Astrocyte (in vitro differentiated cells and primary cell): ENCODE data around the gene DCHS2. TPM values are rescaled to one million over a fixed set of nuclear protein-coding genes. Genes with fewer than 3 reads are reported as not detected.

Experiments used
- DNase-seq: peaks from one replicate; pipeline ENCODE4 v3.0.0-alpha.2; 2010; ENCODE audit warnings: low read depth
- FAIRE-seq: peaks from 2 replicates; lab custom pipeline; 2011; peaks lifted over from hg19 to GRCh38; lab: Jason Lieb, UNC
- H2AFZ ChIP-seq: 2 replicates; pipeline ENCODE4 v1.6.0; 2012; ENCODE audit warnings: low read depth, low read length, inconsistent platforms
- H3K27ac ChIP-seq: 2 replicates; pipeline ENCODE4 v1.5.1; 2011; ENCODE audit warnings: low read depth, low read length, inconsistent platforms
- H3K27me3 ChIP-seq: 2 replicates; pipeline ENCODE4 v1.6.0; 2011; ENCODE audit warnings: low read length, inconsistent platforms; ENCODE audit not compliant: insufficient read depth
- H3K36me3 ChIP-seq: 2 replicates; pipeline ENCODE4 v1.5.1; 2011; ENCODE audit warnings: low read length, inconsistent platforms; ENCODE audit not compliant: insufficient read depth
- H3K4me1 ChIP-seq: 2 replicates; pipeline ENCODE4 v1.5.1; 2011; ENCODE audit warnings: low read length, inconsistent platforms; ENCODE audit not compliant: insufficient read depth
- H3K4me2 ChIP-seq: 2 replicates; pipeline ENCODE4 v1.6.0; 2012; ENCODE audit warnings: low read length, inconsistent platforms
- H3K4me3 ChIP-seq: 2 replicates; pipeline ENCODE4 v1.5.1; 2011; ENCODE audit warnings: low read depth, mild to moderate bottlenecking, low read length, inconsistent platforms; ENCODE audit not compliant: insufficient read depth
- H3K79me2 ChIP-seq: 2 replicates; pipeline ENCODE4 v1.6.0; 2012; ENCODE audit warnings: mild to moderate bottlenecking, low read length, inconsistent platforms; ENCODE audit not compliant: insufficient read depth
- H3K9ac ChIP-seq: 2 replicates; pipeline ENCODE4 v1.6.0; 2012; ENCODE audit warnings: mild to moderate bottlenecking, low read length, inconsistent platforms
- H3K9me3 ChIP-seq: 2 replicates; pipeline ENCODE4 v1.5.1; 2012; ENCODE audit warnings: low read depth, mild to moderate bottlenecking, low read length, inconsistent platforms; ENCODE audit not compliant: insufficient read depth
- H4K20me1 ChIP-seq: 2 replicates; pipeline ENCODE4 v1.6.0; 2012; ENCODE audit warnings: low read length, inconsistent platforms; ENCODE audit not compliant: insufficient read depth
- H3K27ac Mint-ChIP-seq: one replicate; pipeline ENCODE4 v1.8.0; 2021; ENCODE audit warnings: mild to moderate bottlenecking, mixed read lengths; ENCODE audit not compliant: unreplicated experiment
- H3K27me3 Mint-ChIP-seq: one replicate; pipeline ENCODE4 v1.8.0; 2021; ENCODE audit warnings: low read depth, mixed read lengths; ENCODE audit not compliant: unreplicated experiment
- H3K36me3 Mint-ChIP-seq: one replicate; pipeline ENCODE4 v1.8.0; 2021; ENCODE audit warnings: low read depth, mixed read lengths; ENCODE audit not compliant: unreplicated experiment
- H3K4me1 Mint-ChIP-seq: one replicate; pipeline ENCODE4 v1.8.0; 2021; ENCODE audit warnings: low read depth, mixed read lengths; ENCODE audit not compliant: unreplicated experiment
- H3K4me3 Mint-ChIP-seq: one replicate; pipeline ENCODE4 v1.8.0; 2021; ENCODE audit warnings: mild to moderate bottlenecking, moderate library complexity, mixed read lengths; ENCODE audit not compliant: unreplicated experiment
- H3K9me3 Mint-ChIP-seq: one replicate; pipeline ENCODE4 v1.8.0; 2021; ENCODE audit warnings: mild to moderate bottlenecking, mixed read lengths; ENCODE audit not compliant: unreplicated experiment
- EZH2 ChIP-seq: IDR thresholded peaks from 2 replicates; pipeline ENCODE4 v1.6.1; 2012; ENCODE audit warnings: mild to moderate bottlenecking, low read length, inconsistent platforms; ENCODE audit not compliant: insufficient read depth
- total RNA-seq: library from RNA; stranded (reverse); gene quantifications from 2 replicates; pipeline ENCODE4 v1.2.1, GENCODE V29; 2021
- TF ChIP-seq, protein P1 (sequence below): IDR thresholded peaks from 2 replicates; pipeline ENCODE4 v1.5.1; 2011; ENCODE audit warnings: low read depth, mild to moderate bottlenecking, inconsistent platforms, low read length, moderate library complexity; ENCODE audit not compliant: insufficient read depth

DCHS2 gene
- total RNA-seq, 1 donor from 2014 or later = 0.25 TPM

DNA sequence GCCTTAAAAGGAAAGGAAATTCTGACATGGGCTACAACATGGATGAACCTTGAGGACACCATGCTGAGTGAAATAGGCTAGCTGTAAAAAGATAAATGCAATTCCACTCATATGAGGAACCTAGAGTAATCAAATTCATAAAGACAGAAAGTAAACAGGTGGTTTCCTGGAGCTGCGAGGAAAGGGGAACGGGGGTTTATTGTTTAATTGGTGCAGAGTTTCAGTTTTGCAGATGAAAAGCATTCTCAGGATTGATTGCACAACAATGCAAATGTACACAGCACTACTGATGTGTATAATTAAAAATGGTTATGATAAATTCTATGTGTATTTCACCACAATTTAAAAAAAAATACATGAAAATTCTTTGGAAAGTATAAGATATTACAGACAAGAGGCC lies 34.6 kb upstream of the DCHS2 start:
- Histone ChIP-seq H3K27ac (no peak overlapping the region), H3K36me3 (no peaks in the 10 kb centered on the region), H3K4me1 (no peaks in the 10 kb centered on the region), H3K9me3 (no peaks in the 10 kb centered on the region), H3K9ac (no peak overlapping the region), H4K20me1 (no peaks in the 10 kb centered on the region), H3K79me2 (no peaks in the 10 kb centered on the region), H3K4me2 (no peak overlapping the region), H3K4me3 (no peak overlapping the region), H3K27me3 (no peaks in the 10 kb centered on the region), H2AFZ (no peak overlapping the region)
- Mint-ChIP-seq H3K27me3 (peaks cover 7% of the 10 kb centered on the region), H3K4me3 (no peak overlapping the region), H3K36me3 (no peaks in the 10 kb centered on the region), H3K4me1 (no peaks in the 10 kb centered on the region), H3K9me3 (peaks cover 2% of the 10 kb centered on the region), H3K27ac (no peak overlapping the region)
- DNase-seq (no peak), FAIRE-seq (no peak)
- TF ChIP-seq, protein P1, sequence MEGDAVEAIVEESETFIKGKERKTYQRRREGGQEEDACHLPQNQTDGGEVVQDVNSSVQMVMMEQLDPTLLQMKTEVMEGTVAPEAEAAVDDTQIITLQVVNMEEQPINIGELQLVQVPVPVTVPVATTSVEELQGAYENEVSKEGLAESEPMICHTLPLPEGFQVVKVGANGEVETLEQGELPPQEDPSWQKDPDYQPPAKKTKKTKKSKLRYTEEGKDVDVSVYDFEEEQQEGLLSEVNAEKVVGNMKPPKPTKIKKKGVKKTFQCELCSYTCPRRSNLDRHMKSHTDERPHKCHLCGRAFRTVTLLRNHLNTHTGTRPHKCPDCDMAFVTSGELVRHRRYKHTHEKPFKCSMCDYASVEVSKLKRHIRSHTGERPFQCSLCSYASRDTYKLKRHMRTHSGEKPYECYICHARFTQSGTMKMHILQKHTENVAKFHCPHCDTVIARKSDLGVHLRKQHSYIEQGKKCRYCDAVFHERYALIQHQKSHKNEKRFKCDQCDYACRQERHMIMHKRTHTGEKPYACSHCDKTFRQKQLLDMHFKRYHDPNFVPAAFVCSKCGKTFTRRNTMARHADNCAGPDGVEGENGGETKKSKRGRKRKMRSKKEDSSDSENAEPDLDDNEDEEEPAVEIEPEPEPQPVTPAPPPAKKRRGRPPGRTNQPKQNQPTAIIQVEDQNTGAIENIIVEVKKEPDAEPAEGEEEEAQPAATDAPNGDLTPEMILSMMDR = no peak
- TF ChIP-seq EZH2 = no peak

DNA sequence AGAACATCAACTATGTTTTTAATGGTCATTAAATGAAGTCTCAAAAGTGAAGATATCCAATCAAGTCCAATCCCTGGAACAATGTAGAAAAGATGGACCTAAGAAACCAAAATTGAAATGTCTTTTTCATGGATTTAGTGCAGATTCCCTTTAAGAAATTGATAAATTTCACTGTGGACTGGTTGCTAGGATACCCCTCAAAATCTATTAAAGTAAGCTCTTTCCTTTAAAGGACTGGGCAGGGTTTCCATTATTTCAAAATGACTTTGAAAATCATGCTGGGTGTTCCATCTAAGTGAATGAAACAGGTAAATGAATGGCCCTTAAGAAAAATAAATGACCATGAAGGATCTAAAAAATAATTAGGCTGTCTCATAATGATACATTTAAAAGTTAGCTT lies 30.0 kb upstream of the DCHS2 start:
- H3K36me3 Mint-ChIP-seq = no peaks in the 10 kb centered on the region
- Histone ChIP-seq H3K27me3 (peaks cover 3% of the 10 kb centered on the region), H2AFZ (no peak overlapping the region), H3K4me3 (no peak overlapping the region), H3K27ac (no peak overlapping the region), H3K4me1 (no peaks in the 10 kb centered on the region), H4K20me1 (no peaks in the 10 kb centered on the region), H3K4me2 (no peak overlapping the region), H3K9ac (no peak overlapping the region), H3K36me3 (no peaks in the 10 kb centered on the region), H3K9me3 (no peaks in the 10 kb centered on the region), H3K79me2 (no peaks in the 10 kb centered on the region)
- H3K9me3 Mint-ChIP-seq = peaks cover 2% of the 10 kb centered on the region
- H3K4me1 Mint-ChIP-seq = no peaks in the 10 kb centered on the region
- DNase-seq (no peak), FAIRE-seq (no peak)
- no peak overlapping the region for H3K27ac Mint-ChIP-seq
- H3K4me3 Mint-ChIP-seq = no peak overlapping the region
- H3K27me3 Mint-ChIP-seq = peaks cover 11% of the 10 kb centered on the region
- TF ChIP-seq, protein P1 = no peak
- TF ChIP-seq EZH2 = no peak

DNA sequence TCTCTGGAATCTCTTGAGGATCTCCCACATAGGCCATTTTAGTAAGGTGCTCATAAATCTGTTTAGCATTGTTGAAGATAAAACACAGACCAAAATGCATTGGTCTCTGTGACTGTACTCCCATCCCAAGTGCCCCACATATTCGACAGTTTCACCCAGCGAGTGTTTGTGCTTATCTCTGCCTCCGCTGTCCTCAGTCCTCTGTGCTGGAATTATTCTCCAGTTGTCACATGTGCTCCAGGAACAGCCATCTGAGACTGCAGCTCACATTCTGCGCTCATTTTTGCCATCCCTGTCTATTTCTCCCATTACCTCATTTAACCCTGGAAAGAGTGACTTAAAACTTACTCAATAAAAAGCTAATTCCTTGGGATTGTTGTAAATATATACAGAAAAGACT lies 27.6 kb upstream of the DCHS2 start:
- Histone ChIP-seq H3K4me2 (no peak overlapping the region), H3K9me3 (no peaks in the 10 kb centered on the region), H3K4me1 (no peaks in the 10 kb centered on the region), H3K27me3 (peaks cover 3% of the 10 kb centered on the region), H3K79me2 (no peaks in the 10 kb centered on the region), H4K20me1 (no peaks in the 10 kb centered on the region), H3K4me3 (no peak overlapping the region), H3K36me3 (no peaks in the 10 kb centered on the region), H2AFZ (no peak overlapping the region), H3K9ac (no peak overlapping the region), H3K27ac (no peak overlapping the region)
- Mint-ChIP-seq H3K27me3 (peaks cover 9% of the 10 kb centered on the region), H3K4me1 (no peaks in the 10 kb centered on the region), H3K9me3 (peaks cover 2% of the 10 kb centered on the region), H3K27ac (no peak overlapping the region), H3K4me3 (no peak overlapping the region), H3K36me3 (no peaks in the 10 kb centered on the region)
- no peak for FAIRE-seq
- DNase-seq = no peak
- no peak for TF ChIP-seq EZH2
